Peyer's patch (tissue), 4 donors: ENCODE data around the gene RSRC2. TPM values are rescaled to one million over a fixed set of nuclear protein-coding genes. Genes with fewer than 3 reads are reported as not detected.

ENCODE experiments used
- DNase-seq, 3 donors: peaks; one replicate each; pipeline ENCODE4 v3.0.0-alpha.2; 2017 to 2019
- H3K27ac ChIP-seq, 4 donors: fragments of 200-600 bp; sonication (generic); one replicate each; pipeline ENCODE4 v1.5.1; 2016 to 2019
- H3K27me3 ChIP-seq, 2 donors: fragments of 200-600 bp; sonication (generic); one replicate each; pipeline ENCODE4 v1.5.1; 2019
- H3K36me3 ChIP-seq, 3 donors: fragments of 200-600 bp; sonication (generic); one replicate each; pipeline ENCODE4 v1.5.1; 2016 to 2019
- H3K4me1 ChIP-seq, 4 donors: fragments of 200-600 bp; sonication (generic); one replicate each; pipeline ENCODE4 v1.5.1; 2016 to 2019
- H3K4me3 ChIP-seq, 4 donors: fragments of 200-600 bp; sonication (generic); 1 replicate in 3 of 4; 2 replicates in 1 of 4; pipeline ENCODE4 v1.5.1; 2016 to 2019; ENCODE audit warnings: mild to moderate bottlenecking in 1 of 4
- H3K9me3 ChIP-seq, 4 donors: fragments of 200-600 bp; sonication (generic); one replicate each; pipeline ENCODE4 v1.5.1; 2016 to 2019; ENCODE audit warnings: mild to moderate bottlenecking in 1 of 4
- CTCF ChIP-seq, 6 experiments: fragments of 450-650 bp in 4 of 6; fragments of 200-600 bp in 2 of 6; sonication (generic) in 1 of 6; IDR thresholded peaks; one replicate each; pipeline ENCODE4 v1.5.1; 2017 to 2019; ENCODE audit warnings: antibody characterized with exemption in 6 of 6, mild to moderate bottlenecking in 3 of 6, moderate library complexity in 1 of 6
- POLR2A ChIP-seq, 2 donors: fragments of 450-650 bp; IDR thresholded peaks; one replicate each; pipeline ENCODE4 v1.5.1; 2017; ENCODE audit warnings: antibody characterized with exemption in 2 of 2, mild to moderate bottlenecking in 2 of 2, moderate library complexity in 2 of 2
- total RNA-seq, 4 donors: library from RNA; depleted of rRNA; stranded (reverse); fragments of >200 nt; gene quantifications; one replicate each; pipeline ENCODE4 v1.1.0, GENCODE V29; 2016

RSRC2 gene
- total RNA-seq, 4 donors from 2014 or later, result 78.5 to 455 (median 112) TPM

- H3K9me3 ChIP-seq, result no peaks in the 10 kb centered on the region
- TF ChIP-seq CTCF (IDR thresholded peaks at IDR 0.05) (no peak), POLR2A (IDR thresholded peaks at IDR 0.05) (no peak)
- no peaks in the 10 kb centered on the region for H3K27me3 ChIP-seq
- no peak for DNase-seq
- H3K4me3 ChIP-seq, result no peak overlapping the region
- peaks cover 0 to 16% (median 0%) of the 10 kb centered on the region in 3 donors for H3K36me3 ChIP-seq
- no peak overlapping the region for H3K27ac ChIP-seq
- H3K4me1 ChIP-seq, result no peaks in the 10 kb centered on the region
These were observed 11.8 kb upstream of the RSRC2 start for GRCh38 chr12:122538496-122538895.

- TF ChIP-seq CTCF (IDR thresholded peaks at IDR 0.05) (no peak), POLR2A (IDR thresholded peaks at IDR 0.05) (no peak)
- Histone ChIP-seq H3K4me3 (no peak overlapping the region), H3K9me3 (no peaks in the 10 kb centered on the region), H3K27ac (no peak overlapping the region), H3K4me1 (no peaks in the 10 kb centered on the region), H3K27me3 (no peaks in the 10 kb centered on the region), H3K36me3 (peaks cover 0 to 11% (median 0%) of the 10 kb centered on the region in 3 donors)
- DNase-seq, result no peak
These were observed 10.3 kb upstream of the RSRC2 start for GRCh38 chr12:122537021-122537420.

- DNase-seq, result no peak
- no peaks in the 10 kb centered on the region for H3K9me3 ChIP-seq
- peaks cover 0 to 7% (median 0%) of the 10 kb centered on the region in 3 donors for H3K36me3 ChIP-seq
- H3K27me3 ChIP-seq, result no peaks in the 10 kb centered on the region
- H3K4me3 ChIP-seq, result no peak overlapping the region
- H3K4me1 ChIP-seq, result no peaks in the 10 kb centered on the region
- TF ChIP-seq POLR2A (IDR thresholded peaks at IDR 0.05) (no peak), CTCF (IDR thresholded peaks at IDR 0.05) (no peak)
- H3K27ac ChIP-seq, result no peak overlapping the region
These were observed 7.1 kb upstream of the RSRC2 start for GRCh38 chr12:122533856-122534255.

- H3K4me1 ChIP-seq, result peaks cover 0 to 20% (median 6%) of the 10 kb centered on the region in 4 donors
- no peak overlapping the region for H3K27ac ChIP-seq
- no peak for TF ChIP-seq POLR2A (IDR thresholded peaks at IDR 0.05)
- TF ChIP-seq CTCF (IDR thresholded peaks at IDR 0.05), result no peak
- H3K9me3 ChIP-seq, result no peaks in the 10 kb centered on the region
- H3K36me3 ChIP-seq, result peaks cover 0 to 4% (median 0%) of the 10 kb centered on the region in 3 donors
- DNase-seq, result no peak
- no peaks in the 10 kb centered on the region for H3K27me3 ChIP-seq
- no peak overlapping the region for H3K4me3 ChIP-seq
These were observed 2.3 kb upstream of the RSRC2 start for GRCh38 chr12:122528992-122529391.

GRCh38 chr12:122528582-122528981 is 1.8 kb upstream of the RSRC2 start:
- no peak for TF ChIP-seq CTCF (IDR thresholded peaks at IDR 0.05)
- TF ChIP-seq POLR2A (IDR thresholded peaks at IDR 0.05), result no peak
- H3K4me3 ChIP-seq, result no peak overlapping the region

GRCh38 chr12:122527478-122527944 is 775 bp upstream of the RSRC2 start:
- Histone ChIP-seq H3K36me3 (peaks cover 0 to 4% (median 0%) of the 10 kb centered on the region in 3 donors), H3K27ac (peak overlapping the region; percentile 95 to 99 (median 98)), H3K9me3 (no peaks in the 10 kb centered on the region), H3K27me3 (no peaks in the 10 kb centered on the region), H3K4me3 (peak overlapping the region; percentile 58 to 73 (median 68)), H3K4me1 (peaks cover 0 to 35% (median 11%) of the 10 kb centered on the region in 4 donors)
- TF ChIP-seq POLR2A (IDR thresholded peaks at IDR 0.05), result no peak
- TF ChIP-seq CTCF (IDR thresholded peaks at IDR 0.05), result no peak
- peak in 1 of 3 donors; percentile 58 for DNase-seq

More at GRCh38 chr12:122528582-122528981, 1.8 kb upstream of the RSRC2 start:
- Histone ChIP-seq H3K27ac (no peak overlapping the region), H3K27me3 (no peaks in the 10 kb centered on the region), H3K36me3 (peaks cover 0 to 4% (median 0%) of the 10 kb centered on the region in 3 donors), H3K9me3 (no peaks in the 10 kb centered on the region), H3K4me1 (peaks cover 0 to 25% (median 8%) of the 10 kb centered on the region in 4 donors)
- DNase-seq, result no peak
